Activated T-cell treated with anti-CD3 and anti-CD28 coated beads for 24 hours (primary cell): ENCODE results near the gene CHERP.
"Not testable (repeated sequence)": the region's sequence is repeated elsewhere in the genome, so short reads cannot be mapped to it uniquely, and the experiment has no call there.

Experiments
- DNase-seq: peaks from one replicate; pipeline ENCODE4 v3.0.0-alpha.2; 2020; ENCODE audit warnings: low read depth

The CHERP gene

DNA sequence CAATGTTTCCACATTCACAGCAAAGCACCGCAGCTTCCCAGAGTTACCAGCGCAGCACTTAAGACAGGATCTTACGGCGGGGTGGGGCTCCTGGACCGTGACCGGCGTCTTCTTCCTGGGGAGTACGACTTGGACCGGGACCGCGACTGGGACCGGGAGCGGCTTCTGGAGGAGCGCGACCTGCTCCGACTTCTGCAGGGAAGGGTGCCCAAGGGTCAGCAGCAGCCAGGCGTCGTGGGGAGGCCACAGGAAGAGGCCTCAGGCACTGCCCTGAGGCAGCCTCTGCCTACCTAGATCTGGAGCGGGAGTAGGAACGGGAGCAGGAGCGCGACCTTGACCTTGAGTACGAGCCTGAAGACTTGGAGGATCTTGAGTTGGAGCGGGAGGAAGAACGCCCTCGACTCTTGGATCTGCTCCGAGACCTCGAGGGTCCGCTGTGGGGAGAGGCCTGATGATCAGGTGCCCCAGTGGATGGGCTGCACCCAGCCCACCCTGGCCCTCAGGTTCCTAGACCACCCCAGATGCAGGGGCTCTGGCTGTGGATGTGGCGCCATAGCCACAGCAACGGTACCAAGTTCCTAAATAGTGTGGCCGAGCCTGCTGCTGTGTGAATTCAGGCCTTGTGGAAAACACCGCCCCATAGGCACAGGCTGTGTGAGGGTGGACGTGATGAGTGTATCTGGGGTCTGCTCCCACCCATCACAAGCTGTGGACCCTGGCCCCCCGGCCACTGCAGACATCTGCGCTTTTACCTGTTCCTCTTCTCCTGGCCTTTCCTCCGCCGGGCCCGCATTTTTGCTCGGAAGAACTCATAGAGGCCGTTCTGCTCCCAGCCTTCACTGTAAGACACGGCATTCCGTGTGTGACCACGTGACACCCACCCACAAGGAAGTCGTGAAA is 21.9 kb downstream of the CHERP start:
- DNase-seq = no peak

GRCh38 chr19:16519230-16519687 is 23.0 kb downstream of the CHERP start:
- DNase-seq = no peak

GRCh38 chr19:16518483-16519229 is 23.6 kb downstream of the CHERP start:
- DNase-seq = no peak

GRCh38 chr19:16518061-16518460 is 24.2 kb downstream of the CHERP start:
- DNase-seq = no peak

- DNase-seq = no peak
Measured at GRCh38 chr19:16516923-16517610, 25.2 kb downstream of the CHERP start.

DNA sequence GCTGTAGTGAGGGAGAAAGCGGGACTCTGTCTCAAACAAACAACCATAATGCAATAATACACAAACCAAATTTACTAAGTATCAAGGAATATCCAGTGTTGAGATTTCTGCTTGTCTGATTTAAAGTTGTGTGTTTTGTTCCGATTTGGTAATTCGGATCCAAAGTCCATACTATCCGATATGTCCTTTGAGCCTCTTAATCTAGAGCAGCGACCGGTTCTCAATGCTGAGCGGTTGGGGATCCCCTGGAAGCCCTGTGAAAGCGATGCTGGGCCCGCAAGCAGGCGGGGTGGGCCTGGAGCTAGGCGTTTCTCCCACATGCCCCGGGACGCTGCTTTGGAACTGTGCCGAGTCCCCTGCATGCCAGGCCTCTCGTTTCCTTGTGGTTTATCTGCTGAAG is 25.9 kb downstream of the CHERP start:
- no peak for DNase-seq

GRCh38 chr19:16514383-16515019 is 27.7 kb downstream of the CHERP start:
- DNase-seq = no peak

GRCh38 chr19:16512611-16513010 is 29.6 kb downstream of the CHERP start:
- not testable (repeated sequence) for DNase-seq

DNA sequence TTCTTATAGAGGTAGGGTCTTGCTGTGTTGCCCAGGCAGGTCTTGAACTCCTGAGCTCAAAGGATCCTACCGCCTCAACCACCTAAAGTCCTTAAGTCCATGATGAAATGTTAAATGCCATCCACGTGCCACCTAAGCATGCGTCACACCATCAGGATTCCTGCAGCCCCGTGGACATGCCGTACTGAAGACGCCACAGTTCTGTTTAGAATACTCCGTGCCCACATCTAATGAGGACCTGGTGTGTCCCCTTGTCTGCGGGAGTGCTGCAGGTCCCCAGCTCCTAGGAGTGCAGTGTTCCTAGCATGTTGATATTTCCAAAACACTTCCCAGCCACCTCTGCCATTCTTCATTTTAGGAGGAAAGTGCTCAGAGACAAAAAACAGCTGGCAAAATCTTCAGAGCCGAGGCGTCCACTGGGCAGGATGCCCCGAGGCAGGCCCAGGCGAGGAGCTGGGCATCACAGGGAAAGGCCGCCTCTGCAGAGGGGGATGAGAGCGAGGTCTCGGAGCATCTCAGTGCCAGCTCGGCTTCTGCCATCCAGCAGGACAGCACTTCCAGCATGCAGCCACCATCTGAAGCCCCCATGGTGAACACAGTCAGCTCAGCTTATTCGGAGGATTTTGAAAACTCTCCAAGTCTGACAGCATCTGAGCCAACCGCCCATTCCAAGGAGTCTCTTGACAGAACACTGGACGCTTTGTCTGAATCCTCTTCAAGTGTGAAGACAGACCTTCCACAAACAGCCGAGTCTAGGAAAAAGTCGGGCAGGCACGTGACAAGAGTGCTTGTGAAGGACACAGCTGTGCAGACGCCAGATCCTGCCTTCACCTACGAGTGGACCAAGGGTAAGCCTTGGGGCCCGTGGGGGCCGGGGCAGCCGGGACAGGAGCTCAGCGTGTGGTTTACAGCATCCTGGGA is 32.8 kb downstream of the CHERP start:
- no peak for DNase-seq

DNA sequence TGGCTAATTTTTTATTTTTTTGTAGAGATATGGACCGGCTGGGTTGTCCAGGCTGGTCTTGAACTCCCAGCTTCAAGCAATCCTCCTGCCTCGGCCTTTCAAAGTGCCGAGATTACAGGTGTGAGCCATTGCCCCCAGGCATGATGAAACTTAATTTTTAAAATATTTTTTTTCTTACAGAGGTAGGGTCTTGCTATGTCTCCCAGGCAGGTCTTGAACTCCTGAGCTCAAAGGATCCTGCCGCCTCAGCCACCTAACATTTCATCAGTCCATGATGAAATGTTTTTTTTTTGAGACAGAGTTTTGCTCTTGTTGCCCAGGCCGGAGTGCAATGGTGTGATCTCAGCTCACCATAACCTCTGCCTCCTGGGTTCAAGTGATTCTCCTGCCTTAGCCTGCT is 33.7 kb downstream of the CHERP start:
- no peak for DNase-seq

DNA sequence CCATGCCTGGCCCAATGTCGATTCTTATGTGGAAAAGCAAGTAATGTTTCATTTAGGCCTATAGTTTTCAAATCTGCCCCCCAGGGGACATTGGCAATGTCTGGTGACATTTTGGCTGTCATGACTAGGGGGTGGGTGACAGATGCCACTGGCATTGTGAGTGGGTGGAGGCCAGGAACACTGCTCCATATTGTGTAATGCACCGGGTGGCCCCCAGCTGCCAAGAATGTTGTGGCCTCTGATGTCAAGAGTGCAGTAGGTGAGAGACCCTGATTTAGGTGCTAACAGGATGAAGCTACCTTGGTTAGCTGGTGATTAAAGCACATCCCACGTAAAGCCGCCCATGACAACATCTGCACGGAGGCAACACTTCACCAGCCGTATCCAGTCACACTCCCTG is 35.3 kb downstream of the CHERP start:
- DNase-seq = no peak

DNA sequence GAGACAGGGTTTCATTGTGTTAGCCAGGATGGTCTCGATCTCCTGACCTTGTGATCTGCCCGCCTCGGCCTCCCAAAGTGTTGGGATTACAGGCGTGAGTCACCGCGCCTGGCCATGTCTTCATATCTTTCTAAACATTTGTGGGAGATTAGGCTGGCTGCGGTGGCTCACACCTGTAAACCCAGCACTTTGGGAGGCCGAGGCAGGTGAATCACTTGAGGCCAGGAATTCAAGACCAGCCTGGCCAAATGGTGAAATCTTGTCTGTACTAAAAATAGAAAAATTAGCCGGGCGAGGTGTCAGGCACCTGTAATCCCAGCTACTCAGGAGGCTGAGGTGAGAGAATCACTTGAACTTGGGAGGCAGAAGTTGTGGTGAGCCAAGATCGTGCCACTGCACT is 36.1 kb downstream of the CHERP start:
- DNase-seq = not testable (repeated sequence)

DNA sequence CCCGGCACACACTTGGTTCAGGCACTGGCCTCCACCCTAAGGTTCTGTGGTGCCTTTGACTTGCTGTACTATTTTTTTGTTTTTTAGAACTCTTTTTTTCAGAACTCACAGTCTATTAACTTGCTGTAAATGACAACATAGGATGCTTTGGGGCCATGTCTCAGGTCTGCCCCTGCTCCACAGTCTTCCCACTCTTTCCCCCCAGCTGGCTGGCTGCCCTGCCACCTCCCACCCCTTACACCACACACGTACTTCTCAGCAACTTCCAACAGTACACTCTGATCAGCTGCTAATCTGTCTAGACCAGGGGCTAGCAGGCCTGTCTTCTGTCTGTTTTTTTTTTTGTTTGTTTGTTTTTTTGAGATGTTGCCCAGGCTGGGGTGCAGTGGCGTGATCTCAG is 38.0 kb downstream of the CHERP start:
- DNase-seq = no peak

DNA sequence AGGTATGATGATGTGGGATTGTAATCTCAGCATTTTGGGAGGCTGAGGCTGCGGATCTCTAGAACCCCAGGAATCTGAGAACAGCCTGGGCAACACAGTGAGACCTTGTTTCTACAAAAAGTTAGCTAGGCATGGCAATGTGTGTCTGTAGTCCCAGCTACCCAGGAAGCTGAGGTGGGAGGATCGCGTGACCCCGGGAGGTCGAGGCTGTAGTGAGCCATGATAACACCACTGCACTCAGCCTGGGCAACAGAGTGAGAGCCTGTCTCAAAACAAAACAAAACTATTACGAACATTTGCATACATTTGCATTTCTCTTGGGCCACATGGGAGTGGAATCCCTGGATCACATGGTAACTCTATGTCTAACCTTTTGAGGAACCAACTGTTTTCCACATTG is 44.4 kb downstream of the CHERP start:
- no peak for DNase-seq

GRCh38 chr19:16497042-16497441 is 45.2 kb downstream of the CHERP start:
- no peak for DNase-seq

DNA sequence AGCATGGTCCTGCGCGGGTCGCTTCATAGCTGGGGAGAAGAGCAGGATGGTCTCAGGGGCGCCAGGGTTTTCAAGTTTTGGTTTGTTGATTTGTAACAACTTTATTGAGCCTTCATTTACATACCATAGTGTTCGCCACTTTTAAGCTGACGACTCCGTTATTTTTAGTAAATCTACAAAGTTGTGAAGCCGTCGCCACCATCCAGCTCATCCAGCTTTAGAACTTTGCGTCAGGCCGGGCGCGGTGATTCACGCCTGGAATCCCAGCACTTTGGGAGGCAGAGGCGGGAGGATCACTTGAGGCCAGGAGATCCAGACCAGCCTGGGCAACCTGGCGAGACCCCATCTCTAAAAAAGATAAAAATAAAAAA is 45.6 kb downstream of the CHERP start:
- DNase-seq = no peak

GRCh38 chr19:16495982-16496612 is 46.1 kb downstream of the CHERP start, which contains the start of the genes C19orf44 and CALR3:
TSS of gene C19orf44 (plus strand) at chr19:16496394. CDS start at chr19:16500793, 4,399 bp downstream.
TSS of gene CALR3 (minus strand) at chr19:16496167. CDS start at chr19:16496129, 38 bp downstream.
- peak; percentile 95 for DNase-seq

DNA sequence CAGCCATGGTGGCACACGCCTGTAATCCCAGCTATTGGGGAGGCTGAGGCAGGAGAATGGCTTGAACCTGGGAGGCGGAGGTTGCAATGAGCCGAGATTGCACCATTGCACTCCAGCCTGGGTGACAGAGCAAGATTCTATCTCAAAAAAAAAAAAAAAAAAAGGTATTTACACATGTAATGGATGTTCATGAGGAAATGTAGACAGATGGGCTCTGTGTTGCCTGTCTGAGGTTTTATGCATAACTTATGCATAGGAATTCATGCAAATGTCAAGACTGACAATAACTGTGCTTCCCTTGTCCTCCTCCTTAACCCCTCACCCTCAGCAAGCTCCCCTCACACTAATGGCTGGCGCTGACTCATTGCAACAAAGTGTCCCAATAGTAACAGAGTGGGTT is 55.8 kb downstream of the CHERP start:
- DNase-seq = not testable (repeated sequence)

- no peak for DNase-seq
Measured at GRCh38 chr19:16482745-16483144, 59.5 kb downstream of the CHERP start.

DNA sequence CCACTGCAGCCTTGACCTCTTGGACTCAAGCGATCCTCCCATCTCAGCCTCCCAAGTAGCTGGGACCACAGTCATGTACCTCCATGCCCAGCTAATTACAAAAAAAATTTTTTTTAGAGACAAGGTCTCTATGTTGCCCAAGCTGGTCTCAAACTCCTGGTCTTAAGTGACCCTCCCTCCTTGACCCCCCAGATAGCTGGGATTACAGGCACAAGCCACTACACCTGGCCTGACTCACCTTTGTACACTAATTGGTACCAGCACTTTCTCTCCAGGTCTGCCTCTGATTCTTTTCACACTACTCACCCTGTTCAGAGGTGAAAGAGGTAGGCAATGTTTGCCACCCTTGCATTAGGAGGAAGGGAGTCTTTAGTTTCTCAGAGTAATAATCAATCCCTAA is 64.9 kb downstream of the CHERP start:
- no peak for DNase-seq
